Adrenal gland (tissue), 5 donors: ENCODE measurements around the gene CDC42BPG.

Experiments used
- CTCF ChIP-seq, 6 experiments: fragments of 450-650 bp in 4 of 6; fragments of 200-600 bp in 2 of 6; sonication (generic) in 1 of 6; IDR thresholded peaks; 1 replicate in 5 of 6; 2 replicates in 1 of 6; pipeline versions ENCODE4 v1.5.1 to v1.8.0; 2016 to 2021; ENCODE audit warnings: antibody characterized with exemption in 6 of 6, mild to moderate bottlenecking in 2 of 6, moderate library complexity in 1 of 6
- POLR2A ChIP-seq, 2 donors: fragments of 450-650 bp; IDR thresholded peaks; one replicate each; pipeline ENCODE4 v1.6.1; 2017; ENCODE audit warnings: antibody characterized with exemption in 2 of 2, mild to moderate bottlenecking in 2 of 2, moderate library complexity in 1 of 2
- donor health status: DM: no; HTN: no; CAD: no.

- TF ChIP-seq POLR2A (IDR thresholded peaks at IDR 0.05) = no peak
- no peak for TF ChIP-seq CTCF (IDR thresholded peaks at IDR 0.05)
Measured at GRCh38 chr11:64843686-64844329, 645 bp downstream of the CDC42BPG start.
